Astrocyte of the hippocampus (primary cell): ENCODE data around the gene MARCHF10.

Experiments used
- DNase-seq: peaks from one replicate; pipeline ENCODE4 v3.0.0; 2011; ENCODE audit warnings: low read depth, low spot score

Gene MARCHF10

DNA sequence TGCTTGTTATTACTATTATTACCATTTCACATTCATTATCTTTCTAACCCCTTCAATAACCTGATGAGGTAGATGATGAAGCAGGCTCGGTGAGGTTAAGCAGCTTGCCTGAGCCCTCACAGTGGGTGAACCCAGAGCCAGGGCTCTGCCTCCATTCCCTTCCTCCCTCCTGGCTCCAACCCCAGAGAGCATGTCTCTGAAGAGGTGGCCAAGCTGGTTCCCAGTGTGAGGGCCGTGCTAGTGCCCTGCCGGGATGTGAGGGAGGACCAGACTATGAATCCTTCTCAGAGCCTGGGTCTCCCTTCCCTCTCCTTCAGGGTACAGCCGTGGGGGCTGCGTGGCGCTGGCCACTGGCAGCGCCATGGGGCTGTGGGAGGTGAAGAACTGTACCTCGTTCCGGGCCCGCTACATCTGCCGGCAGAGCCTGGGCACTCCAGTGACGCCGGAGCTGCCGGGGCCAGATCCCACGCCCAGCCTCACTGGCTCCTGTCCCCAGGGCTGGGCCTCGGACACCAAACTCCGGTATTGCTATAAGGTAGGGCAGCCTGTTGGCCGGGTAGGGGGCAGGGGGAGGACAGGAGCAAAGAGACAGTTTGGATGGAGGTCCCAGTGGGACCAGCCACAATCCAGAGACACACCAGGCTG lies 131.0 kb downstream of the MARCHF10 start:
- DNase-seq = no peak

DNA sequence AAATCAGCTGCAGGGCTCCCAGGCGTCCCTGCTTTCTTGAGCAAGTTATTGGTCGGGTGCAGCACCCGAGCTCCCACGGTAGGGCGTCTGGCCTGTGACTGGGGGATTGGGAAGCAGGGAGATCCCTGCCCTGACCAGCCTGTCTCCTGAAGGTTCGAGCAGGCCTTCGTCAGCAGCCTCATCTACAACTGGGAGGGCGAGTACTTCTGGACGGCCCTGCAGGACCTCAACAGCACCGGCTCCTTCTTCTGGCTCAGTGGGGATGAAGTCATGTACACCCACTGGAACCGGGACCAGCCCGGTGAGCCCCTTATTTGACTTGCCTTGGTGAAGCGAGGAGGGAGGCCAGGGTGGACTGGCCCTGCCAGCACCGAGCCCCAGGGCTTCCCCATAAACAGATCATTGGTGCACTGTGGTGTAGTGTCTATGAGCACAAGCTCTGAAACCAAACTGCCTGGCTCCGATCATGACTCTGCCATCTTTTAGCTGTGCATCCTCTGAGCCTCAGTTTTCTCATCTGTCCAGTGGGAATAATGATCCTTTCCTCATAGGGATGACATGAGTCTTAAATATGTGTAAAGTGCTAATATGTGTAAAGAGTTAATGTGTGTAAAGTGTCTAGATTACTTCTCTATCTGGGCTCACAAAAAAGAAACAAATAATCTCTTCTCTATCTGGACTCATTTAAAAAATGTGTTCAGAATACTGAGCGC lies 131.7 kb downstream of the MARCHF10 start:
- DNase-seq = no peak

DNA sequence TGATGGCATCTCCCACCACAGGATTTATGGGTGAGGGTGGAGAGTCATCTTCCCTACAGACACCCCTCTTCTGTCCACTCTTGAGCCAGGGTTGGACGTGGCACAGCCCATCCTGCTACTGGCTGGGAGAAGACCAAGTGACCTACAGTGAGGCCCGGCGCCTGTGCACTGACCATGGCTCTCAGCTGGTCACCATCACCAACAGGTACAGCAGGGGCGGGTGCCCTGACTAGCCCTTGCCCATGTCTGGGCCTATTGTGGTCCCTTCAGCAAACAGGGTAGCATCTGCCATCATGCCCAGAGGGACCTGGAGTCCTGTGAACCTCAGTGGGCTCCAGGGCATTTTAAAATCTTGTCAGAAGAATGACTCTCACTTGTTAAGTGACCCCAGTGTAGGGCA lies 132.4 kb downstream of the MARCHF10 start:
- no peak for DNase-seq

DNA sequence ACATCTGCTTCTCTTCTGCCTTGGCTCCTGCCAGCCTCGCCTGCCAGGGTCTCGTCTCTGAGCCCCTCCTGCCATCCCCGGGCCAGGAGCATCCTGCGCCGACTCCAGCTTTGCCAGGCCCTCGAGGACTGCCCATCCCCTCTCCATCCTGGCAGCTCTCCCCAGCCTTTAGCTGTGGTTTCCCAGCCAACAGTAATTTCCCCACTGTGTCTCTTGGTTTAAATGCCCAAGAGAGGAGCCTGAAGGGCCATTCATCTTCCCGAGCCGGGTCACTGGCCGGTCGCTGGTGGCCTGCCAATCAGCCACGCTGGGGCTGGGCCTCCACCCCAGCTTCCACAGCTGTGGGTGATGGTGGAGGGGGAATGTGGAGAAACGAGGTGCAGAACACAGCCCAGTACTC lies 132.9 kb downstream of the MARCHF10 start:
- peak; percentile 50 for DNase-seq

GRCh38 chr17:62674841-62675240 lies 133.3 kb downstream of the MARCHF10 start:
- no peak for DNase-seq

- DNase-seq = no peak
Observed at GRCh38 chr17:62674363-62674739, 133.8 kb downstream of the MARCHF10 start.

DNA sequence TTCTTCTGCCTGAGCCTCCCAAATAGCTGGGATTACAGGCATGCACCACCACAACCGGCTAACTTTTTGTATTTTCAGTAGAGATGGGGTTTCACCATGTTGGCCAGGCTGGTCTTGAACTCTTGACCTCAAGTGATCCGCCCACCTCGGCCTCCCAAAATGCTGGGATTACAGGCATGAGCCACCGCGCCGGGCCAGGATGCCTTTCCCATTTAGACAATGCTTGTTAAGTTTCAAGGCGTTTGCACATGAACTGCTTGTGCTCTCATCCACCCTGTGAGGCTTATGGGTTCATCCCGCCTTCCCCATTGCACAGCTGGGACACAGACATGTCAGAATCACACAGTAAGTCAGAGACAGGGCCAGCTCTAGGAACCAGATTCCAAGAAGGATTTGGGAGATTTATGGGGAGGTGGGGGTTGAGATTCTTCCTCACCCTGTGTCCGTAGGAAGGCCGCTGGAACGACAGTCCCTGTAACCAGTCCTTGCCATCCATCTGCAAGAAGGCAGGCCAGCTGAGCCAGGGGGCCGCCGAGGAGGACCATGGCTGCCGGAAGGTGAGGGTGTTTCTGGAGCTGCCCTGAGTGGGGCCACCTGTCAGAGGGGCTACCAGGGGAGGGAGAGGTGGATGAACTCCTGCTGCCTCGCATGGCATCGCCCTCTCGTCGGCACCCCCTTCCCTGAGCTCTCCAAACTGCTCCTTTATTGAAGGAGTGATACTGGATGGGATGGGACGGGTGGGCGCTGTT lies 134.3 kb downstream of the MARCHF10 start:
- no peak for DNase-seq

- no peak for DNase-seq
Observed at GRCh38 chr17:62672957-62673356, 135.2 kb downstream of the MARCHF10 start.

- DNase-seq = no peak
Observed at GRCh38 chr17:62671553-62671952, 136.6 kb downstream of the MARCHF10 start.

GRCh38 chr17:62670202-62670821 lies 137.8 kb downstream of the MARCHF10 start:
- DNase-seq = no peak

DNA sequence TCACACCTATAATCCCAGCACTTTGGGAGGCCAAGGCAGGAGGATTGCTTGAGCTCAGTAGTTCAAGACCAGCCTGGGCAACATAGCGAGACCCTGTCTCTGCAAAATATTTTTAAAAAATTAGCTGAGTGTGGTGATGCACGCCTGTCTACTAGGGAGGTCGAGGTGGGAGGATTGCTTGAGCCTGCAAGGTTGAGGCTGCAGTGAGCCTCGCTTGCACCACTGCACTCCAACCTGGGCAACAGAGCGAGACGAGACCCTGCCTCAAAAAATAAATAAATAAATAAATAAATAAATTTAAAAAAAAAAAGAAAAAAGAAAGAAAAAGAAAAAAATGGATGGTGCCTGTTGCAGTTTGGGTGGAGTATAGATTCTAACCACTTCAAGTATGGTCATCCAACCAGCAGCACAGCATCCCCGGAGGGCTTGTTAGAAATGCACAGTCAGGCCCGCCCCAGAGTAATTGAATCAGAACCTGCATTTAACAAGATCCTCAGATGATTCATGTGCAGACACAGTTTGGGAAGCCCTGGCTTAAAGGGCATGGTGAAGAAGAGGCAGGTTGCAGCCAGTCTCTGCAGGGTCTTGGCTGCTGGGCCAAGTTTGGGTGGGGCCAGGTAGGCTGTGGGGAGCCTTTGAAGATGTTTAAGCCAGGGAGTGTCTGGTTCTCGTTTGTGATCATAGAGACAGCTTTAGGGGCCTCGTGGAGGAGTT lies 139.9 kb downstream of the MARCHF10 start:
- DNase-seq = no peak

- DNase-seq = no peak
Observed at GRCh38 chr17:62666801-62667591, 141.1 kb downstream of the MARCHF10 start.

DNA sequence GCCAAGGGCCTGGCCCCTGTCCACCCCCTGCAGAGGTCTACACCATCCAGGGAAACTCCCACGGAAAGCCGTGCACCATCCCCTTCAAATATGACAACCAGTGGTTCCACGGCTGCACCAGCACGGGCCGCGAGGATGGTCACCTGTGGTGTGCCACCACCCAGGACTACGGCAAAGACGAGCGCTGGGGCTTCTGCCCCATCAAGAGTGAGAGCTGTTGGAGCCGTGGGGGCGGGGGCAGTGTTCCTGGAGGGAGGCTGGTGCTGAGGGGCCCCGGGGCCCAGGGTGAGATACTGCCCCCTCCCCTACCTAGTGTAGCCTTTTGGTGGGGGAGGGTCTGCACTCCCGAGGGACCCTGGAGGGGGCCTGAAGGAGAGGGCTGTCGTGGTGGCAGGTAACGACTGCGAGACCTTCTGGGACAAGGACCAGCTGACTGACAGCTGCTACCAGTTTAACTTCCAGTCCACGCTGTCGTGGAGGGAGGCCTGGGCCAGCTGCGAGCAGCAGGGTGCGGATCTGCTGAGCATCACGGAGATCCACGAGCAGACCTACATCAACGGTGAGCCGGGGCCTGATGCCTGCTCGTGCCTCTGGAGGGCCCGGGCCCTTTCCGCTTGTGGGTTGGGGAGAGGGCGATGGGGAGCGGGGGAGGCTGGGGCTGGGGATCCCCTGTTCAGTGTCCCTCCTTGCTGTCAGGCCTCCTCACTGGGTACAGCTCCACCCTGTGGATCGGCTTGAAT lies 141.9 kb downstream of the MARCHF10 start:
- DNase-seq = no peak

GRCh38 chr17:62665599-62665998 lies 142.5 kb downstream of the MARCHF10 start:
- DNase-seq = no peak

- DNase-seq = no peak
Observed at GRCh38 chr17:62664336-62665120, 143.6 kb downstream of the MARCHF10 start.

GRCh38 chr17:62663304-62663703 lies 144.8 kb downstream of the MARCHF10 start:
- no peak for DNase-seq

DNA sequence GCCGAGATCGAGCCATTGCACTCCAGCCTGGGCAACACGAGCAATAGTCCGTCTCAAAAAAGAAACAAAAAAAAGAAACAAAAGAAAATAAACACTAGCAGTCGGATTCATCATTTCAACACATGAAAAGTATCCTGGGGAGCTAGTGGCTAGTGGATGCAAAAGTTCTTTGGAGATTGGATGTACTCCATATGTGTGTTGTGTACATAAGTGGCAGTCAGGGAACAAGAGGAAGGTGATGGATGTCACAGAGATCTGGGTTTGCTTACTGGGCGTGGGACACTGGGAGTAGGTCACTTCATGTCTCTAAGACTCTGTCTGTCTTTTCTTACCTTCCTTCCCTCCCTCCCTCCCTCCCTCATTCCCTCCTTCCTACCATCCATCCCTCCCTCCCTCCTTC lies 145.3 kb downstream of the MARCHF10 start:
- no peak for DNase-seq

- no peak for DNase-seq
Observed at GRCh38 chr17:62661337-62661736, 146.8 kb downstream of the MARCHF10 start.

DNA sequence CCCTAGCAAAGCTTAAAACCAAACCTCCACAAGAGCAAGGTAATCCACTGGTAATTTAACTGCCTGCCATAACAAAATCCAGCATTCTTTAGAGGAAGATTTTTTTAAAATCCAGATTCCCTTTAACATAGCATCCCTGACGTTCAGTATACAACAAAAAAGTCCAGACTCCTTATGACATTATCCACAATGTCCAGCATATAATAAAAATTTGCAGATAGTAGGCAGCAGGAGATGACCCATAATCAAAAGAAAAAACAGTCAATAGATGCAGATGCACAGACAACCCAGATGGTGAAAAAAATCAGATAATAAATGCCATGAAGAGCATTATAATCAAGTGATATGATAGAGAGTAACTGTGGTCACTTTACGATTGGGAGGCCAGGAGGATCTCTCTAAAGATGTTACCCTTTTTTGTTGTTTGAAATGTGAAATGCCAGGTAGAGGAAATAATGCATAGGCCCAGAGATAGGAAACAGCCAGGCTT lies 147.4 kb downstream of the MARCHF10 start:
- no peak for DNase-seq
